ENCODE data around the gene OOSP4A. TPM values are rescaled to one million over a fixed set of nuclear protein-coding genes. Genes with fewer than 3 reads are reported as not detected.

OOSP4A gene
- total RNA-seq, 4 donors from 2014 or later: not detected

DNA sequence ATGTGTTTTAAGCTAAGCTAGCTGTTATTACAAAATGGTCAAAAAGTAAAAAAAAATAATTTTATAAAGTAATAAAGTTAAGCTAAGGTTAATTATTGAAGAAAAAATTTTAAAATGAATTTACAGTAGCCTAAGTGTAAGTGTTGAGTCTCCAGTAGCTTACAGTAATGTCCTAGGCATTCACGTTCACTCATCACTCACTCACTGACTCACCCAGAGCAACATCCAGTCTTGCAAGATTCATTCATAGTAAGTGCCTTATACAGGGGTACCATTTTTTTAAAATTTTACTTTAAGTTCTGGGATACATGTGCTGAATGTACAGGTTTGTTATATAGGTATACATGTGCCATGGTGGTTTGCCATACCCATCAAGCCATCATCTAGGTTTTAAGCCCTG is 41.5 kb downstream of the OOSP4A start:
- H3K36me3 ChIP-seq: no peaks in the 10 kb centered on the region
- no peak for DNase-seq
- H3K27ac ChIP-seq: no peak overlapping the region
- H3K4me3 ChIP-seq: no peak overlapping the region
- TF ChIP-seq, protein P1, sequence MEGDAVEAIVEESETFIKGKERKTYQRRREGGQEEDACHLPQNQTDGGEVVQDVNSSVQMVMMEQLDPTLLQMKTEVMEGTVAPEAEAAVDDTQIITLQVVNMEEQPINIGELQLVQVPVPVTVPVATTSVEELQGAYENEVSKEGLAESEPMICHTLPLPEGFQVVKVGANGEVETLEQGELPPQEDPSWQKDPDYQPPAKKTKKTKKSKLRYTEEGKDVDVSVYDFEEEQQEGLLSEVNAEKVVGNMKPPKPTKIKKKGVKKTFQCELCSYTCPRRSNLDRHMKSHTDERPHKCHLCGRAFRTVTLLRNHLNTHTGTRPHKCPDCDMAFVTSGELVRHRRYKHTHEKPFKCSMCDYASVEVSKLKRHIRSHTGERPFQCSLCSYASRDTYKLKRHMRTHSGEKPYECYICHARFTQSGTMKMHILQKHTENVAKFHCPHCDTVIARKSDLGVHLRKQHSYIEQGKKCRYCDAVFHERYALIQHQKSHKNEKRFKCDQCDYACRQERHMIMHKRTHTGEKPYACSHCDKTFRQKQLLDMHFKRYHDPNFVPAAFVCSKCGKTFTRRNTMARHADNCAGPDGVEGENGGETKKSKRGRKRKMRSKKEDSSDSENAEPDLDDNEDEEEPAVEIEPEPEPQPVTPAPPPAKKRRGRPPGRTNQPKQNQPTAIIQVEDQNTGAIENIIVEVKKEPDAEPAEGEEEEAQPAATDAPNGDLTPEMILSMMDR (IDR thresholded peaks at IDR 0.05): no peak
- intact Hi-C loops (cut with DNase I; ENCODE audit: low total_unique reads): no loop called here
- no peaks in the 10 kb centered on the region for H3K4me1 ChIP-seq
- no peaks in the 10 kb centered on the region for H3K27me3 ChIP-seq
- no peaks in the 10 kb centered on the region for H3K9me3 ChIP-seq

DNA sequence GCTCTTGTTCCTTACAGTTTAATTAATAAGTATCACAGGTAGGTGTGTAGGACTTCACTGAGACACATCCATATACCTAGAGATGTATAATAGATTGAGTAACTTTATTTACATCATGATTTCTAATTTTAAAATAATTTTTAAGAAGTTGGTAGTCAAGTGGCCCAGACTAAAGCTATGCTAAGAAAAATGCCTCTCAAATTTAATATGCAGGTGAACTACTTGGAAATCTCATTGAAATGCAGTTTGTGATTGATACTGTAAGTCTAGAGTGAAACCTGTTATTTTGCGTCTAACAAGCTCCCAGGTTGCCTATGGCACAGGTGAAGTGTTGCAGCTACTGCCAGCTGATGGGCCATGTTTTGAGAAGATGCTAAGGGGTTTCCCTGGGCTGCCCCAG is 53.0 kb downstream of the OOSP4A start, which contains the start of gene OOSP4B:
OOSP4B (plus strand) TSS at position 301 of the 400 bp plus-strand sequence.
- TF ChIP-seq POLR2A (IDR thresholded peaks at IDR 0.05): no peak
- TF ChIP-seq, protein P1 (IDR thresholded peaks at IDR 0.05): no peak
- Histone ChIP-seq H3K27ac (no peak within 1 kb of the TSS), H3K27me3 (no peaks in the 10 kb centered on the region), H3K4me1 (no peaks in the 10 kb centered on the region), H3K9me3 (no peaks in the 10 kb centered on the region), H3K4me3 (no peak within 1 kb of the TSS), H3K36me3 (no peaks in the 10 kb centered on the region)
- no peak for DNase-seq
- intact Hi-C loops (cut with DNase I; ENCODE audit: low total_unique reads): no loop called here

GRCh38 chr11:60018058-60018457 is 54.2 kb downstream of the OOSP4A start:
- Histone ChIP-seq H3K27me3 (no peaks in the 10 kb centered on the region), H3K9me3 (no peaks in the 10 kb centered on the region), H3K36me3 (no peaks in the 10 kb centered on the region), H3K4me1 (no peaks in the 10 kb centered on the region), H3K27ac (no peak overlapping the region), H3K4me3 (no peak overlapping the region)
- intact Hi-C loops (cut with DNase I; ENCODE audit: low total_unique reads): no loop called here
- DNase-seq: no peak
- TF ChIP-seq, protein P1 (IDR thresholded peaks at IDR 0.05): no peak
- TF ChIP-seq POLR2A (IDR thresholded peaks at IDR 0.05): no peak

Other genes starting within 250 kb of the OOSP4A start
- gene STX3, start 208.7 kb upstream of the OOSP4A start, total RNA-seq: 10 to 100 TPM in 3 of 4 donors, 1 to 10 TPM in 1; 8.9 to 36.6 (median 26.3) TPM
- gene MRPL16, start 153.3 kb upstream of the OOSP4A start, total RNA-seq: 10 to 100 TPM; 14.3 to 64.4 (median 38.9) TPM
- gene CBLIF, start 118.5 kb upstream of the OOSP4A start, total RNA-seq: not detected
- not detected for gene TCN1, start 97.5 kb upstream of the OOSP4A start, total RNA-seq
- not detected for gene OOSP3, start 85.3 kb upstream of the OOSP4A start, total RNA-seq
- gene OOSP1, start 25.6 kb upstream of the OOSP4A start, total RNA-seq: not detected
- not detected for gene OOSP4B, start 53.1 kb downstream of the OOSP4A start, total RNA-seq
- not detected for gene OOSP2, start 76.4 kb downstream of the OOSP4A start, total RNA-seq
- not detected for gene MS4A3, start 92.6 kb downstream of the OOSP4A start, total RNA-seq
- gene MS4A2, start 124.6 kb downstream of the OOSP4A start, total RNA-seq: 1 to 10 TPM in 2 of 4 donors, under 1 TPM in 2; 0.62 to 3.2 (median 0.88) TPM
- 10 to 100 TPM; 35.2 to 51.7 (median 40.3) TPM for gene MS4A6A, start 219.1 kb downstream of the OOSP4A start, total RNA-seq